ENCODE results near the gene ABI1.

ABI1 gene

DNA sequence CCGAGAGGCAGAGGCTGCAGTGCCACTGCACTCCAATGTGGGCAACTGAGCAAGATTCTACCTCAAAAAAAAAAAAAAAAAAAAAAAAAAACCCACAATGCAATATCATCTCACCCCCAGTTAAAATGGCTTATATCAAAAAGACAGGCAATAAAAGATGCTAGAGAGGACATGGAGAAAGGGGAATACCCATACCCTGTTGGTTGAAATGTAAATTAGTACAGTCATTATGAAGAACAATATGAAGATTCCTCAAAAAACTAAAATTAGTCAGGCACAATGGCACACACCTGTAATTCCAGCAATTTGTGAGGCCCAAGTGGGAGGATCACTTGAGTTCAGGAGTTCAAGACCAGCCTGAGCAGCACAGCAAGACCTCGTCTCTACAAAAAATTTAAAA, 25.7 kb downstream of the ABI1 start:
- H3K4me3 ChIP-seq (replicated peaks; ENCODE audit: low read depth, low read length) = no peak overlapping the region
- no peak for DNase-seq (ENCODE audit: extremely low read depth, low read depth)
- TF ChIP-seq, protein P1, sequence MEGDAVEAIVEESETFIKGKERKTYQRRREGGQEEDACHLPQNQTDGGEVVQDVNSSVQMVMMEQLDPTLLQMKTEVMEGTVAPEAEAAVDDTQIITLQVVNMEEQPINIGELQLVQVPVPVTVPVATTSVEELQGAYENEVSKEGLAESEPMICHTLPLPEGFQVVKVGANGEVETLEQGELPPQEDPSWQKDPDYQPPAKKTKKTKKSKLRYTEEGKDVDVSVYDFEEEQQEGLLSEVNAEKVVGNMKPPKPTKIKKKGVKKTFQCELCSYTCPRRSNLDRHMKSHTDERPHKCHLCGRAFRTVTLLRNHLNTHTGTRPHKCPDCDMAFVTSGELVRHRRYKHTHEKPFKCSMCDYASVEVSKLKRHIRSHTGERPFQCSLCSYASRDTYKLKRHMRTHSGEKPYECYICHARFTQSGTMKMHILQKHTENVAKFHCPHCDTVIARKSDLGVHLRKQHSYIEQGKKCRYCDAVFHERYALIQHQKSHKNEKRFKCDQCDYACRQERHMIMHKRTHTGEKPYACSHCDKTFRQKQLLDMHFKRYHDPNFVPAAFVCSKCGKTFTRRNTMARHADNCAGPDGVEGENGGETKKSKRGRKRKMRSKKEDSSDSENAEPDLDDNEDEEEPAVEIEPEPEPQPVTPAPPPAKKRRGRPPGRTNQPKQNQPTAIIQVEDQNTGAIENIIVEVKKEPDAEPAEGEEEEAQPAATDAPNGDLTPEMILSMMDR (IDR thresholded peaks at IDR 0.05; ENCODE audit: low read depth, low read length, missing control alignments) = no peak

DNA sequence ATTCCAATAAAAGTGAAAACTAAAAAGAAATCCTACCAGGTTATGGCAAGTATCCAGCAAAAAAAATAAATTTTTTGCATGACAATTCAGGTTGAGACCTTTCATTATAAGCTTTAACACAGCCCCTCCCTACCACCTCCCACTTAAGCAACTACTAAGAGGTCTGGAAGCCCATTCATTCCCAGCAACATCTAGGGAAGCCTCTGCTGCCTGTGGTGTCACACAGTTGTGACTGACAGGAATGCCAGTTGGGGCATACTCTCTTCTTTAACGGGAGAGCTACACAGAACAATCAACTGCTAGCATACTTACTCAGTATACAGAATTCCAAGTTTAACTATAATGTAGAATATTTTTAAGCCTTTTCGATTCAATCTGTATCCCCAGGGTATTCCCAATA, 27.8 kb downstream of the ABI1 start:
- TF ChIP-seq, protein P1 (IDR thresholded peaks at IDR 0.05; ENCODE audit: low read depth, low read length, missing control alignments) = no peak
- no peak overlapping the region for H3K4me3 ChIP-seq (replicated peaks; ENCODE audit: low read depth, low read length)
- no peak for DNase-seq (ENCODE audit: extremely low read depth, low read depth)

- no peak overlapping the region for H3K4me3 ChIP-seq (replicated peaks; ENCODE audit: low read depth, low read length)
- DNase-seq (ENCODE audit: extremely low read depth, low read depth) = no peak
- TF ChIP-seq, protein P1 (IDR thresholded peaks at IDR 0.05; ENCODE audit: low read depth, low read length, missing control alignments) = no peak
Observed at GRCh38 chr10:26831936-26832335, 28.8 kb downstream of the ABI1 start.

DNA sequence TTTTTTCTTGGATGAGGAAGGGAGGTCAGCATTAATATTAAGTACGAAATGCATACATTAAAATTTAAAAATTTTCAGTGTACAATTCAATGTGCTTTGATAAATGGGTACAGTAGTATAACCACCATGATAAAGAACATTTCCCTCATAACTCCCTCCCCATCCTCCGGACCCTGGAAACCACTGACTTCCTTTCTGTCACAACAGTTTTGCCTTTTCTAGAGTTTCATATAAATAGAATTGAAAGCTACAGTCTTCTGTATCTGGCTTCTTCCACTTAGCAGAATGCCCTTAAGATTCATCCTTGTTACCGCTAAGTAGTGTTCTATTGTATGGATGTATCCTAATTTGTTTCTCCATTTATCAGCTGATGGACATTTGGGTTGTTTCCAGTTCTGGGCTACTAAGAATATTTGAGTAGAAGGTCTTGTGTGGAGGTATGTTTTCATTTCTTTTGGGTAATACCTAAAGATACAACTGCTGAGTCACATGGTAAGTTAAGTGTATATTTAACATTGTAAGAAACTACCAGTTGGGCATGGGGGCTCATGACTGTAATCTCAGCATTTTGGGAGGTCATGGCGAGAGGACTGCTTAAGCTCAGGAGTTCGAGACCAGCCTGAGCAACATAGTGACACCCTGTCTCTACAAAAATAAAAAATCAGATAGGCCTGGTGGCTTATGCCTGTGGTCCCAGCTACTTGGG, 30.8 kb downstream of the ABI1 start:
- H3K4me3 ChIP-seq (replicated peaks; ENCODE audit: low read depth, low read length) = no peak overlapping the region
- TF ChIP-seq, protein P1 (IDR thresholded peaks at IDR 0.05; ENCODE audit: low read depth, low read length, missing control alignments) = no peak
- DNase-seq (ENCODE audit: extremely low read depth, low read depth) = no peak

- H3K4me3 ChIP-seq (replicated peaks; ENCODE audit: low read depth, low read length) = no peak overlapping the region
- no peak for DNase-seq (ENCODE audit: extremely low read depth, low read depth)
- TF ChIP-seq, protein P1 (IDR thresholded peaks at IDR 0.05; ENCODE audit: low read depth, low read length, missing control alignments) = no peak
Observed at GRCh38 chr10:26824015-26824690, 36.6 kb downstream of the ABI1 start.

DNA sequence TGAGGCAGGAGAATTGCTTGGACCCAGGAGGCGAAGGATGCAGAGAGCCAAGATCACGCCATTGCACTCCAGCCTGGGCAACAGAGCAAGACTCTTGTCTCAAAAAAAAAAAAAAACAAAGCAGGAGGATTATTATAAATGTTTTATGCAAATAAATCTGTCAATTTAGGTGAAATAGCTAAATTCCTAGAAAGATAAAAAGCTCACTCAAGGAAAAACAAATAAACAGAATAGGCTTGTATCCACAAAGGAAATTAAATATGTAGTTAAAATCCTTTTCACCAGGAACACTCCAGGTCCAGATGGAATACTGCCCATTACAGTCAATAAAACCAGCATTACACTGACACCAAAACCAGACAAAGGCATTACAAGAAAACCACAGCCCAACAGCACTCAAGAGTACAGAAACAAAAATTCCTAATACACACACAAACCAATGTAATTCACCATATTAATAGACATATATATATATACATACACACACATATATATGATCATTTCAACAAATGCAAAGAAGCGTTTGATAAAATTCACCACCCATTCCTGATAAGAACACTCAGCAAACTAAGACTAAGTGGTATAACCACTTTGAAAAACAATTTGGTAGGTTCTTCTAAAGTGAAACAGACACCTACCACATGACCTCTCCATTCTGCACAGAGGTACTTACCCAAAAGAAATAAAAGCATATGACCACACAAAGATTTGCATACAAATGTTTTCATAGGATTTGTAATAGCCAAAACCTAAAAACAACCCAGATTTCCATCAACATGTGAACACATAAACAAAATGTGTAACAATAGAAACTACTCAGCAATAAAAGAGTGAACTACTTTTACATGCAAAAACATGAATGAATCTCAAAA, 38.8 kb downstream of the ABI1 start:
- no peak overlapping the region for H3K4me3 ChIP-seq (replicated peaks; ENCODE audit: low read depth, low read length)
- DNase-seq (ENCODE audit: extremely low read depth, low read depth) = no peak
- TF ChIP-seq, protein P1 (IDR thresholded peaks at IDR 0.05; ENCODE audit: low read depth, low read length, missing control alignments) = no peak
